K562 (cell line): Measurements from ENCODE around the gene AMOTL1. TPM values are rescaled to one million over a fixed set of nuclear protein-coding genes. Genes with fewer than 3 reads are reported as not detected.
A peak's percentile ranks its signal among the peaks of the same experiment; 100 is the strongest.

Experiments
- ATAC-seq: fragments of 200-7000 bp; cut with Tn5 transposase; 3 replicates; pipeline ENCODE4 v1.9.1; 2020; ENCODE audit warnings: moderate library complexity
- BruUV-seq: library from RNA; stranded (reverse); fragments of 400-500 nt; replicated peaks from 2 replicates; lab custom pipeline; 2021; lab: Mats Ljungman, UMichigan
- CTCF ChIA-PET: fragments of 300-600 bp; formaldehyde crosslinking; extraction: SDS; loops from one replicate; lab custom pipeline; 2021; ENCODE audit warnings: low intra/inter-chr PET ratio; lab: Yijun Ruan, JAX
- POLR2A ChIA-PET: fragments of 300-600, 350-650 bp; sonication (Branson Sonifier 250); formaldehyde crosslinking; extraction: SDS; loops from one replicate; lab custom pipeline; 2021; ENCODE audit warnings: antibody characterized with exemption, inconsistent platforms; lab: Yijun Ruan, JAX
- DNase-seq, 4 experiments: peaks; one replicate each; pipeline versions ENCODE4 v3.0.0 to v3.0.0-alpha.2; 2011 to 2018; ENCODE audit warnings: low spot score in 3 of 4, mixed read lengths in 3 of 4; ENCODE audit errors: extremely low read depth in 1 of 4
- FAIRE-seq: peaks from 2 replicates; lab custom pipeline; 2011; peaks lifted over from hg19 to GRCh38; lab: Jason Lieb, UNC
- H2AFZ ChIP-seq: 2 replicates; pipeline ENCODE4 v1.6.0; 2011; ENCODE audit warnings: low read depth, low read length, control low read depth, inconsistent platforms
- H3K27ac ChIP-seq: fragments of 200-600 bp; 3 replicates; pipeline ENCODE4 v1.8.0; 2011; ENCODE audit warnings: low read depth, mild to moderate bottlenecking, control low read depth, inconsistent platforms, low read length, moderate library complexity, mixed read lengths; ENCODE audit errors: extremely low read depth
- H3K27me3 ChIP-seq, 2 experiments: fragments of 300-600 bp in 1 of 2; 2 replicates in 1 of 2; 3 replicates in 1 of 2; pipeline versions ENCODE4 v1.6.0 to v1.8.0; 2011; ENCODE audit warnings: inconsistent platforms in 2 of 2, low read length in 2 of 2, mild to moderate bottlenecking in 1 of 2, mixed read lengths in 1 of 2, moderate library complexity in 1 of 2; ENCODE audit not compliant: control insufficient read depth in 2 of 2, insufficient read depth in 2 of 2
- H3K36me3 ChIP-seq: fragments of 300-600 bp; 3 replicates; pipeline ENCODE4 v1.8.0; 2011; ENCODE audit warnings: mild to moderate bottlenecking, low read length, inconsistent platforms; ENCODE audit not compliant: control insufficient read depth, insufficient read depth
- H3K4me1 ChIP-seq, 2 experiments: fragments of 200-600 bp in 1 of 2; replicated peaks in 1 of 2; 2 replicates in 1 of 2; 3 replicates in 1 of 2; pipeline versions ENCODE4 v1.5.1 to v1.8.0; 2011; ENCODE audit warnings: inconsistent platforms in 2 of 2, low read length in 2 of 2, mild to moderate bottlenecking in 1 of 2, mixed read lengths in 1 of 2, moderate library complexity in 1 of 2; ENCODE audit not compliant: control insufficient read depth in 2 of 2, insufficient read depth in 2 of 2
- H3K4me2 ChIP-seq: 2 replicates; pipeline ENCODE4 v1.6.1; 2011; ENCODE audit warnings: low read length, control low read depth, inconsistent platforms, mixed read lengths; ENCODE audit not compliant: insufficient read depth
- H3K4me3 ChIP-seq: fragments of 200-600 bp; sonication (generic), shearing (Covaris generic); 2 replicates; pipeline ENCODE4 v1.5.1; 2016; ENCODE audit warnings: control low read depth, inconsistent platforms
- H3K79me2 ChIP-seq: fragments of 200-600 bp; 3 replicates; pipeline ENCODE4 v1.8.0; 2011; ENCODE audit warnings: low read length, inconsistent platforms; ENCODE audit not compliant: control insufficient read depth, insufficient read depth
- H3K9ac ChIP-seq, 2 experiments: 2 replicates each; pipeline versions ENCODE4 v1.6.0 to v1.6.1; 2011; ENCODE audit warnings: low read depth in 2 of 2, low read length in 2 of 2, control low read depth in 1 of 2, inconsistent platforms in 1 of 2, mild to moderate bottlenecking in 1 of 2, mixed read lengths in 1 of 2; ENCODE audit not compliant: insufficient read depth in 1 of 2
- H3K9me1 ChIP-seq: one replicate; pipeline ENCODE4 v1.6.0; 2011; ENCODE audit warnings: inconsistent platforms, mild to moderate bottlenecking, low read length, moderate library complexity; ENCODE audit not compliant: control insufficient read depth, insufficient read depth
- H3K9me3 ChIP-seq: replicated peaks from 2 replicates; pipeline ENCODE4 v1.5.1; 2011; ENCODE audit warnings: low read depth, low read length, inconsistent platforms; ENCODE audit not compliant: control insufficient read depth, insufficient read depth
- H4K20me1 ChIP-seq: replicated peaks from 2 replicates; pipeline ENCODE4 v1.6.1; 2011; ENCODE audit warnings: low read length, inconsistent platforms, mixed read lengths; ENCODE audit not compliant: control insufficient read depth, insufficient read depth
- ETV1 ChIP-seq: fragments of 450-650 bp; conservative IDR thresholded peaks from 2 replicates; pipeline ENCODE4 v1.6.1; 2016; ENCODE audit warnings: missing genetic modification characterization, control low read depth, low read depth, missing compliant biosample characterization
- HDAC2 ChIP-seq: fragments of 450-650 bp; IDR thresholded peaks from 2 replicates; pipeline ENCODE4 v1.6.1; 2016; ENCODE audit warnings: mild to moderate bottlenecking
- MCM3 ChIP-seq: fragments of 450-650 bp; IDR thresholded peaks from 2 replicates; pipeline ENCODE4 v1.6.1; 2016
- SRF ChIP-seq, 2 experiments: fragments of 250-450, 450-650 bp in 1 of 2; sonication (Bioruptor Pico) in 1 of 2; sonication (generic) in 1 of 2; formaldehyde crosslinking; IDR thresholded peaks; 2 replicates each; pipeline versions ENCODE4 v1.5.0 to v1.5.1; 2020 to 2022; ENCODE audit warnings: mild to moderate bottlenecking in 1 of 2, missing genetic modification reagents in 1 of 2
- TCFL5 ChIP-seq: fragments of 250-450 bp; sonication (Bioruptor Pico); conservative IDR thresholded peaks from 2 replicates; pipeline ENCODE4 v1.6.1; 2021; ENCODE audit warnings: mild to moderate bottlenecking, moderate library complexity, matching md5 sums
- ZC3H8 ChIP-seq: fragments of 450-650 bp; IDR thresholded peaks from 2 replicates; pipeline ENCODE4 v1.6.1; 2017
- ZNF224 ChIP-seq: sonication (generic); formaldehyde crosslinking; IDR thresholded peaks from 2 replicates; pipeline ENCODE4 v1.8.0; 2022; ENCODE audit warnings: mild to moderate bottlenecking, missing genetic modification reagents
- ZNF695 ChIP-seq: fragments of 450-650 bp; formaldehyde crosslinking; IDR thresholded peaks from 2 replicates; pipeline ENCODE4 v1.4.0; 2020; ENCODE audit warnings: mild to moderate bottlenecking, moderate library complexity
- WGBS: fragments of 100-300 bp; shearing (Covaris generic); methylation state at CpG from one replicate; pipeline ENCODE4 v1.1.6; 2016; ENCODE audit warnings: low coverage, mixed read lengths; ENCODE audit not compliant: insufficient coverage; ENCODE audit errors: missing lambda C conversion rate; 5-methylcytosine and 5-hydroxymethylcytosine counted together
- in situ Hi-C: fragments of 300-500 bp; cut with MboI; formaldehyde crosslinking; loops from 4 replicates; pipeline ENCODE4 v1.15.0; 2018; ENCODE audit warnings: inconsistent platforms, mixed read lengths
- intact Hi-C: fragments of 100-400 bp; cut with micrococcal nuclease; formaldehyde crosslinking; loops from 2 replicates; pipeline ENCODE4 v1.14.2; 2022
- polyA plus RNA-seq, 8 experiments: library from polyadenylated mRNA; depleted of rRNA in 4 of 8; stranded (reverse) in 5 of 8; unstranded in 3 of 8; fragments of >200 nt; fragmentation: Nextera tagmentation in 2 of 8; fragmentation: Illumina TruSeq in 1 of 8; extraction: Ambion mirVana in 2 of 8; extraction: Trizol in 1 of 8; gene quantifications; 2 replicates each; pipeline versions ENCODE4 v1.2.1 to v1.2.3, GENCODE V29; 2011 to 2014; ENCODE audit warnings: inconsistent platforms in 1 of 8, missing spikeins in 1 of 8
- total RNA-seq, 7 experiments: library from RNA; depleted of rRNA in 6 of 7; stranded (reverse); fragments of >200 nt in 6 of 7; fragmentation: Illumina TruSeq in 2 of 7; extraction: Trizol in 2 of 7; gene quantifications; 2 replicates each; pipeline versions ENCODE4 v1.2.1 to v1.2.3, GENCODE V29; 2011 to 2021; ENCODE audit warnings: low replicate concordance in 1 of 7
- TF ChIP-seq, protein P1 (sequence below), 2 experiments: fragments of 450-650 bp in 1 of 2; IDR thresholded peaks; 2 replicates each; pipeline ENCODE4 v1.6.1; 2011 to 2017; ENCODE audit warnings: low read depth in 2 of 2, antibody characterized with exemption in 1 of 2, borderline replicate concordance in 1 of 2, low read length in 1 of 2, mild to moderate bottlenecking in 1 of 2, mixed read lengths in 1 of 2; ENCODE audit not compliant: control insufficient read depth in 1 of 2
- TF ChIP-seq, protein P2 (sequence below): fragments of 250-450 bp; sonication (Bioruptor Pico); IDR thresholded peaks from 2 replicates; pipeline ENCODE4 v1.9.0; 2021; ENCODE audit warnings: mild to moderate bottlenecking, inconsistent platforms
- TF ChIP-seq, protein P3 (sequence below): IDR thresholded peaks from 2 replicates; pipeline ENCODE4 v1.6.1; 2011; ENCODE audit not compliant: insufficient read length; ENCODE audit errors: extremely low read depth
- TF ChIP-seq, protein P4 (sequence below): sonication (generic); formaldehyde crosslinking; IDR thresholded peaks from 2 replicates; pipeline ENCODE4 v1.8.0; 2023; ENCODE audit warnings: mild to moderate bottlenecking, missing genetic modification reagents

The AMOTL1 gene
- total and polyA plus RNA-seq, 9 of the 15 experiments (the other 6 are each of a cell fraction or from before 2014, with no cell fraction given), result 4.0 to 35.4 (median 14.0) TPM

DNA sequence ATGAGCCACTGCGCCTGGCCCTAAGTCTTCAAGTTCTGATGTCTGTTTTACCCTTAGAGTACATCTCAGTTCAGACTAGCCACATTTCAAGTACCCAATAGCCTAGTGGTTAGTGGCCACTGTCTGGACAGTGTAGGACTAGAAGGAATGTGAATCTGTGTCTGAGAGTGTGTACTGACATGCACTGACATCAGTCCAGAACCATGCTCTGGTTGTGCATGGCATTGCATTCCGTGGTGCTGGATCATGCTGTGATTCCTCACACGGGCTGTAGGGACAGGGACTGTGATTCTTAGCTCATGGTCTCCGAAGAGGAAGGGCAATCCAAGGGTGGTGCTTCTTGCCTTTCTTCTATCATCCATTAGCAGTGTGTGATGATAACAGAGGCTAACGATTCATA is 41.1 kb downstream of the AMOTL1 start:
- 33% methylated on average over 5 of the region's 5 CpGs for WGBS
- Histone ChIP-seq H3K27me3 (no peaks in the 10 kb centered on the region), H2AFZ (no peak overlapping the region), H4K20me1 (no peaks in the 10 kb centered on the region), H3K4me2 (no peak overlapping the region), H3K9me1 (no peaks in the 10 kb centered on the region)
- TF ChIP-seq, protein P1, sequence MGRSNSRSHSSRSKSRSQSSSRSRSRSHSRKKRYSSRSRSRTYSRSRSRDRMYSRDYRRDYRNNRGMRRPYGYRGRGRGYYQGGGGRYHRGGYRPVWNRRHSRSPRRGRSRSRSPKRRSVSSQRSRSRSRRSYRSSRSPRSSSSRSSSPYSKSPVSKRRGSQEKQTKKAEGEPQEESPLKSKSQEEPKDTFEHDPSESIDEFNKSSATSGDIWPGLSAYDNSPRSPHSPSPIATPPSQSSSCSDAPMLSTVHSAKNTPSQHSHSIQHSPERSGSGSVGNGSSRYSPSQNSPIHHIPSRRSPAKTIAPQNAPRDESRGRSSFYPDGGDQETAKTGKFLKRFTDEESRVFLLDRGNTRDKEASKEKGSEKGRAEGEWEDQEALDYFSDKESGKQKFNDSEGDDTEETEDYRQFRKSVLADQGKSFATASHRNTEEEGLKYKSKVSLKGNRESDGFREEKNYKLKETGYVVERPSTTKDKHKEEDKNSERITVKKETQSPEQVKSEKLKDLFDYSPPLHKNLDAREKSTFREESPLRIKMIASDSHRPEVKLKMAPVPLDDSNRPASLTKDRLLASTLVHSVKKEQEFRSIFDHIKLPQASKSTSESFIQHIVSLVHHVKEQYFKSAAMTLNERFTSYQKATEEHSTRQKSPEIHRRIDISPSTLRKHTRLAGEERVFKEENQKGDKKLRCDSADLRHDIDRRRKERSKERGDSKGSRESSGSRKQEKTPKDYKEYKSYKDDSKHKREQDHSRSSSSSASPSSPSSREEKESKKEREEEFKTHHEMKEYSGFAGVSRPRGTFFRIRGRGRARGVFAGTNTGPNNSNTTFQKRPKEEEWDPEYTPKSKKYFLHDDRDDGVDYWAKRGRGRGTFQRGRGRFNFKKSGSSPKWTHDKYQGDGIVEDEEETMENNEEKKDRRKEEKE (IDR thresholded peaks at IDR 0.05; ENCODE audit: borderline replicate concordance in 1 of 2, control insufficient read depth in 1 of 2, low read depth in 2 of 2, low read length in 1 of 2), result no peak
- TF ChIP-seq ETV1 (tag) (no peak), TCFL5 (CRISPR knock-in tag) (no peak), SRF (CRISPR knock-in tag; IDR thresholded peaks at IDR 0.05) (no peak), ZNF224 (CRISPR knock-in tag) (no peak), HDAC2 (no peak), ZC3H8 (no peak), ZNF695 (CRISPR knock-in tag) (no peak), MCM3 (no peak)
- TF ChIP-seq, protein P2, sequence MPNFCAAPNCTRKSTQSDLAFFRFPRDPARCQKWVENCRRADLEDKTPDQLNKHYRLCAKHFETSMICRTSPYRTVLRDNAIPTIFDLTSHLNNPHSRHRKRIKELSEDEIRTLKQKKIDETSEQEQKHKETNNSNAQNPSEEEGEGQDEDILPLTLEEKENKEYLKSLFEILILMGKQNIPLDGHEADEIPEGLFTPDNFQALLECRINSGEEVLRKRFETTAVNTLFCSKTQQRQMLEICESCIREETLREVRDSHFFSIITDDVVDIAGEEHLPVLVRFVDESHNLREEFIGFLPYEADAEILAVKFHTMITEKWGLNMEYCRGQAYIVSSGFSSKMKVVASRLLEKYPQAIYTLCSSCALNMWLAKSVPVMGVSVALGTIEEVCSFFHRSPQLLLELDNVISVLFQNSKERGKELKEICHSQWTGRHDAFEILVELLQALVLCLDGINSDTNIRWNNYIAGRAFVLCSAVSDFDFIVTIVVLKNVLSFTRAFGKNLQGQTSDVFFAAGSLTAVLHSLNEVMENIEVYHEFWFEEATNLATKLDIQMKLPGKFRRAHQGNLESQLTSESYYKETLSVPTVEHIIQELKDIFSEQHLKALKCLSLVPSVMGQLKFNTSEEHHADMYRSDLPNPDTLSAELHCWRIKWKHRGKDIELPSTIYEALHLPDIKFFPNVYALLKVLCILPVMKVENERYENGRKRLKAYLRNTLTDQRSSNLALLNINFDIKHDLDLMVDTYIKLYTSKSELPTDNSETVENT (CRISPR knock-in tag), result no peak
- TF ChIP-seq, protein P3, sequence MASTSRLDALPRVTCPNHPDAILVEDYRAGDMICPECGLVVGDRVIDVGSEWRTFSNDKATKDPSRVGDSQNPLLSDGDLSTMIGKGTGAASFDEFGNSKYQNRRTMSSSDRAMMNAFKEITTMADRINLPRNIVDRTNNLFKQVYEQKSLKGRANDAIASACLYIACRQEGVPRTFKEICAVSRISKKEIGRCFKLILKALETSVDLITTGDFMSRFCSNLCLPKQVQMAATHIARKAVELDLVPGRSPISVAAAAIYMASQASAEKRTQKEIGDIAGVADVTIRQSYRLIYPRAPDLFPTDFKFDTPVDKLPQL, result no peak
- TF ChIP-seq, protein P4, sequence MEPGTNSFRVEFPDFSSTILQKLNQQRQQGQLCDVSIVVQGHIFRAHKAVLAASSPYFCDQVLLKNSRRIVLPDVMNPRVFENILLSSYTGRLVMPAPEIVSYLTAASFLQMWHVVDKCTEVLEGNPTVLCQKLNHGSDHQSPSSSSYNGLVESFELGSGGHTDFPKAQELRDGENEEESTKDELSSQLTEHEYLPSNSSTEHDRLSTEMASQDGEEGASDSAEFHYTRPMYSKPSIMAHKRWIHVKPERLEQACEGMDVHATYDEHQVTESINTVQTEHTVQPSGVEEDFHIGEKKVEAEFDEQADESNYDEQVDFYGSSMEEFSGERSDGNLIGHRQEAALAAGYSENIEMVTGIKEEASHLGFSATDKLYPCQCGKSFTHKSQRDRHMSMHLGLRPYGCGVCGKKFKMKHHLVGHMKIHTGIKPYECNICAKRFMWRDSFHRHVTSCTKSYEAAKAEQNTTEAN (CRISPR knock-in tag), result no peak
- TF ChIP-seq, all 486 proteins: peak for 0
- FAIRE-seq, result no peak
- Histone ChIP-seq H3K4me3 (no peak overlapping the region), H3K36me3 (peaks cover 21% of the 10 kb centered on the region), H3K27ac (no peak overlapping the region), H3K79me2 (0 out of 3 replicates have a peak, but pooled peaks cover 7% of the 10 kb centered on the region), H3K9ac (no peak overlapping the region), H3K9me3 (no peaks in the 10 kb centered on the region), H3K4me1 (no peaks in the 10 kb centered on the region; a peak in 2 of 5 replicates)
- intact Hi-C loops (no loop called here), in situ Hi-C loops (no loop called here)
- DNase-seq, result no peak
- ChIA-PET POLR2A (no interaction called here), CTCF (no interaction called here)
- peak; percentile 42; the same call in 2 of the 3 replicates for ATAC-seq
- no TSS peak for BruUV-seq
